GM19099 (cell line): Measurements from ENCODE around the gene HOXB7.

Experiments used
- POLR2A ChIP-seq: IDR thresholded peaks from 3 replicates; pipeline ENCODE4 v1.6.1; 2011; ENCODE audit warnings: low read depth; ENCODE audit not compliant: insufficient read length; ENCODE audit errors: extremely low read depth

The HOXB7 gene

DNA sequence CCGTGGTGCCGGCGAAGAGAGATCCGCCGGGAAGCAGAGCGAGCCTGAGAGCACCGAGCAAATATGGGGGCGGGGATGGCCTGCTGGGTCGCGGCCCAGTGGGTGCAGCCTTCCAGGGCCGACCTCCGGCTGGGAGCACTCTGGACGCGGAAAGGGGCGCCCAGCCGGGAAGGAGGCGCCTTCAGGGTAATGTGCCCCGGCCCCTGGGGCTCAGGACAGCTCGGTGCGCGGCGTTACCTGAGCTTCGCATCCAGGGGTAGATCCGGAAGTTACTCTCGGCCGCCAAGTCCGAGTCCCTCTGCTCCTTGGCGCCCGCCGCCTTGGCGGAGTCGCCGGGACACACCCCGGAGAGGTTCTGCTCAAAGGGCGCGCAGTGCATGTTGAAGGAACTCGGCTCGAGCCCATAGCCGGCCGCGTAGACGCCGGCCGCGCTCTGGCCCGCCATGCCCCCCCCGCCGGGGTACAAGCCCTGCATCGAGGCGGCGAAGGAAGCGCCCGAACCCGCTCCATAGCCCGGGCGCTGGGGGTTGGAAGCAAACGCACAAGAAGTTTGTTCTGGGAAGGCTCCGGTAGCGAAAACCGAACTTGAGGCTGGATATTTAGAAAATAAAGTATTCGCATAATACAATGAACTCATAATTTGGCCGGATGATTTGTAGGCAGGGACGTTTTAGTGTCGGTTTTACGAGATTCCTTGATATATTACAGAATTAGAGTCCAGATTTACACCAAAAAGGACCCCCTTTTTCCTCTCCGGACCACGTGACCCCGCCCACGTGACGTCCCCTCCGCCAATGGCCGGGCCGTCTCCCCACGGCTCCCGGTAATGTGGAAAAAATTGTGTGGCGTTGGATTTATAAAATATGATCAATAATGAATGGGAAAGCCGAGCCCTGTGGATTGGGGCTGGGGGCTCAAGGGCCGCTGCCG lies at the start of gene HOXB7:
TSS of gene HOXB7 (minus strand) at position 736 of the 930 bp plus-strand sequence. CDS start at position 637, 99 bp downstream.
- no peak for TF ChIP-seq POLR2A

GRCh38 chr17:48655913-48656312 lies 45.1 kb upstream of the HOXB7 start:
- TF ChIP-seq POLR2A: no peak

DNA sequence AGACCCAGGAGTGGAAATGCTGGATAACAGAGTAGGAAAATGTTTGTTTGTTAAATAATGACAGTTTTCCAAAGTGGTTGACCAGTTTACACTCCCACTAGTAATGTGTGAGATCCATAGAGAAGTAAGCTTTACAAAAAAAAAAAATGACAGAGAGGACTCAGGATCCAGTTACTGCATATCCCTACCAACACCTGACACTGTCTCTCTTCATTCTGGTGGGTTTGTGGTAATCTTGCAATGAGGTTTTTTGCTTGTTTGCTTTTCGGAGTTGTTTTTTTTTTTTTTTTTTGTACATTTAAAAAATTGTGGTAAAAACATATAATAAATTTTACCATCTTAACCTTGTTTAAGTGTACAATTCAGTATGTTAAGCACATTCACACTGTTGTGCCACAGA lies 38.9 kb upstream of the HOXB7 start:
- TF ChIP-seq POLR2A: no peak

DNA sequence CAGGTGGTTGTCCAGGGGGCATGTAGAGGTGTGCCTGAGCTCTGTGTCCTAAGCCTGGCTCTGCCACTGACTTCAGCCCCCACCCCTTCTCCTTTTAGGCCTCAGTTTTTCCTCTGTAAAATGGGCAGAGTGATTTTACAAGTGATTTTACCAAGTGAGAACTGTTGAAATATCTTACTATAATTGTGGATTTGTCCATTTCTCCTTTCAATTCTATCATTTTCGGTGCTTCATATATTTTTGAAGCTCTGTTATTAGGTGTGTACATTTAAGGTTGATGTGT lies 37.1 kb upstream of the HOXB7 start:
- TF ChIP-seq POLR2A: no peak

DNA sequence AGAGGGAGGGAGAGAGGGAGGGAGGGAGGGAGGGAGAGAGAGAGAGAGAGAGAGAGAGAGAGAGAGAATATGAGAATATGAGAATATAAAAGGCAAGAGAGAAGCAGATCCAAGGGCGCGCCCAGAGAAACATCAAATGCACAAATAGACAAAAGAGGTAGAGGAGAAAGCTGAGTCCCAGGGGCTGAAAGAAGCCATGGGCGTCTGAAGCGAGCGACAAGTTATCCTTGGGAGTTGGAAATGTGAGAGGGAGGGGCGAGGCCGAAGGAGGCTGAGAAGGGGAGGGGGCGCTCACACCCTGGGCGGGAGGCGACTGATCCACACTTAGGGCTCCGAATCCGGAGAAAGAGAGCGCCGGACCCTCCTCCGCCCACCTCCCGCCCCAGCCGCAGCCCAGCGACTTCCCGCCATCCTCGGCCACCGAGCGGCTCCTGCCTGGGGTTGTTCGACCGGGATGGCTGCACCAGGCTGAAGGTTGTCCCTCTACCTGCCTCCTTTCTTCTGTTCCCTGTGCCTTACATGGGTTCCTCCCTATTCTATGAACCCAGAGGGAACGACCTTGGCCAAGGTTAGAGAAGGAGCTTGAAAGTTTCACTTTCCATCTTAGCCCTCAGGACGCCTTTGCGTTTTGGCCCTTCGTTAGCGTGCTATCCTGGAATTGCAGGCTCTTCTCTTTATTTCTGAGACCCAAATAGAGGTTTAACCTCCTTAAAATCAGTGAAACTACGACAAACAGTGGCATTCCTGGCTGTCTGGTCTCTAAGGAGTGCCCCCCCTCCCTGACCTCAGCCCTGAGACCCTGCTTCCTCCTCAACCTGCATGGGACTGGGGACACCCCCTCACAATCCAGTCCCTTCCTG lies 36.5 kb upstream of the HOXB7 start:
- TF ChIP-seq POLR2A: peak; percentile 55

DNA sequence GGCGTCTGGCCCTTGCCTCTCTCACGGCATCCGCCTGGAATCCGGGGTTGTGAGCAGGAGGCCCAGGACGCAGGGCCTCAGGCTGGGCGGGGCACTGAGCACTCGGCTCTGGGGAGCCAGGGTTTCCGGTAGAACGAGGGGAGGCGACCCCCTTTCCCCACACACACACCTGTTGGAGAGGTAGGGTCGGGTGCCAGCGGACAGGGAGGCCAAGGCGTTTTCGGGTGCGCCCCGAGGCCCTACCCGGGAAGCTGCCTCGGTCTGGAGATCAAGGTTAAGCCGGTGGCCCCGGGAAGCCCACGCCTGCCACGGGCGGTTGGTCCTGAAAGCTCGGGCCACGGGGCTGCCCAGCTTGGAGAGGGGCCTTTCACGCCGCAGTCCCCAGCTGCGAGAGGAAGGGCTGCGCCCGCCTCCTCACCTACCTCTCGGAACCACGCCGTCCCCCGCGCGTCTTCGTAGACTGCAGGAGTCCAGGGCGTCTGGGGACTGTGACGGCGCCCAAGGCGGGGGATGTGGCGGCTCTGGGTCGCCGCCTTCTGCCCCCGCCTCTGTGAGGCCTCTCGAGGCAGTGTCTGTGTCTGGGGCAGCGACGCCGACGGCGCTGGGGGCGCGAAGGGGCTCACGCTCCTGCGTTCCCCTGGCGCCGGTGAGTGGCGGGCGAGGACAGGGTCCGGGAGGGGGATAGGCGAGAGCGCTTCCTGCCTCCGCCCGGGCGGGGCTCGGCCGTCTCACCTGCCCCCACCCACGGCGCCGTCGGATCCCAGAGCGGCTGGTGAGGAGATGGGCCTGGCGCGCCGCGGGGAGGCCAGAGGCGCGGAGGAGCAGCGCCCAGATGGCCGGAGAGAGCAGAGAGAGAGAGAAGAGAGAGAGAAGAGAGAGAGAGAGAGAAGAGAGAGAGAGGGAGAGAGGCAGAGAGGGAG lies 35.6 kb upstream of the HOXB7 start:
- peak; percentile 35 for TF ChIP-seq POLR2A

DNA sequence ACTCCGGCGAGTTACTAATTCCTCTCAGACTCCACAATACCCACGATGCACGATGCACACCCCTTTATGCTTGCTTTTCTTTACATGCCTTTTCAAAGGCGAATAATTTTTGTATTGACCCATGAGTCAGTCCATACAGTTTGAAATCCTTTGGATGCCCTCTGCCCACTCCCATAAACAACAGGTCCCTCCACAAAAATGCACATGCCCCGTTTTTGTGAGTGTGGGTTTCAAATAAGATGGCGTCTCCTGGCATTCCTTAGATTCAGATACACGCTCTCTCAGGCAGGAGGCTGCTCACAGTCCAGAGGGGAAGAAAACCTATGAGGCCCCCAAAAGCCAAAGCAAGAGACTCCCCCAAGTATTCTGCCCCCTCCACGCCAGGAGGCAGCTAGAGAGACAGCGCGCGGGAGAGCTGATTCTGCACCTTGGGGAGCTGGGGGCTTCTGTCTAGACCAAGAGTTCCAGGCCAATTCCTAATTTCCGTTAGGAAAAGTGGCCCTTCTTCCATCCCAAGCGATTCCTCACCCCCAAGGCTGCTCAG lies 34.9 kb upstream of the HOXB7 start:
- TF ChIP-seq POLR2A: no peak

DNA sequence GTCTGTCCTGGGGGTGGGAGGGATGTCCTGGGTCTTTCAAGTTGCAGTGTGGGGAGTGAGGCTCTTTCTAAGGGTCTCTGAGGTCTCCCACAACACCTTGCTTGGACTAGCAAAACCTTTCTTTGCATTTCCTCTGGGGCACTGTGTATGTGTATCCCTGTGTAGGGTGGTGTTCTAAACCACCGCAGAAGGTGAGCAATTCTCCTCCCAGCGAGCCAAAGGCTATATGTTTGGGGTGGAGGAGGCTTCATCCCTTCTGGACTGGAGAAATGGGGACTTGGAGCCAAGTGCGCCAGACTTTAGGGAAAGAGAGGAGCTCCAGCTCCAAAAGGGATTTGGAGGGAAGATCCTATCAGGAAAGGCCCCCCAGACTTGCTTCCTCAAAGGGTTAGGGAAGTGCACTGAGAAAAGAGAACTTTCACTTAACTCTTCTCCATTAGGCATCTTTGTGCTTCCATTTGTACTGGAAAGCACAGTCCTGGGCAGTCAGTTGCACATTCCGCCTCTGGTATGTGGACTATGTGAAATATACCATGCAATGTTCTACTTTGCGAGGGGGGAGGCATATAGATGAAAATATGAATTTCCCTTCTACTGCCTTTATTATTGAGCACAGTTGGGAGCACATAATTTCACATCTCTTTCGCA lies 34.2 kb upstream of the HOXB7 start:
- TF ChIP-seq POLR2A: no peak

DNA sequence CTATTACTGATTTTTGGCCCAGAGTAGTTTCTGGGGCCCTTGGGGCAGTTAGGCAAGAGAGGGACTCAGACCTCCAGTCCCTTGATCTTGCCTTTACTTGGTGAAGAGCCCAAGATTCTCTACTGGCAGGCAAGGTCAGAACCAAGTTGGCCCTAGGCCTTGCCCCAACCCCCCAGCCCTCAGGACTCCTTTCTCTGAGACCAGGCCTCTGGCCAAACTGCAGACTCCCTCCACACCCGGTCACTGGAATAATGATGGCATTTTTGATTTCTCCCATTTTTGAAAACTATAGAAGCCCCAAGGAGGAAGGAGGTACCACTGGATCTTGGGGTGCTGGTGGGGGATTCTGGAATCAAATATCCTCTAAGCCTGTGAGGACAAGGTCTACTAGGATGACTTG lies 33.3 kb upstream of the HOXB7 start:
- TF ChIP-seq POLR2A: no peak

- TF ChIP-seq POLR2A: no peak
Measured at GRCh38 chr17:48643697-48644012, 32.8 kb upstream of the HOXB7 start.

DNA sequence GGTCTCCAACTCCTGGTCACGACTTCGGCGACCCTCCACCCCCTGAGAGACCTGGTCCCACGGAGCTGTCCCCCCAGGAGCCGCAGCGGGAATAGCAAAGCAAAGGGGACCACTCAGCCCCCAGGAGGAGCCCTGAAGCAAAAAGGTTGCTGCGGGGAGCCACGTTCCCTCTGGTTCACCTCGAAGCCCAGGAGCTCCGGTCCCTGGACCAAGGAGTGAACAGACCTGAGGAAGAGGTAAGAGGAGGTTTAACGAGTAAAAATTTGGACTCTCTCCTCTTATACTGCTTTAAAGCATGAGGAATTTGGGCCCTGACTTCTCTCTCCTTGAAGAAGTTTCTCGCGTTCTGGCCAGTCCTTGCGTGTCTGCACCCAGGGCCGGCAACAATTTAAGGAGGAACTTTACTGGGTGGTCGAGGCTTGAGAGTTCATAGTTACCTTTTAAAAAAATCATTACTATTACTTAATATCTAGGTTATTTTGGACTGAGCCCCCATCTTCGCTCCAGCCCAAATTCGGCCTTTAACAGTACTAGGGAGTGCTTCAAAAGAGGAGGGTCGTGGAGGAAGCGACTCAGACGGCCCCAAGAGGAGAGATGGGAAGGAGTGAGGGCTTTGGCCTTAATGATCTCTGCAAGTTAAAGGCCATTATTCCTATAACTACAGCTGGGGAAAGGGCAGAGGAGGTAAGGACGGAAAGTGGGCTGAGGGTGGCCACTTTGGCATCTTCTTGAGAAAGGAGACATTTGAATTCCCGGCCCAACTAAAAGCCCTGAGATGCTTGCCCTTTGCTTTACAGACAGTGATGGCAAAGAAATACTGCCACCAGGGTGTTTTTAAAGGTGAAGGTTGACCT lies 32.3 kb upstream of the HOXB7 start:
- no peak for TF ChIP-seq POLR2A

DNA sequence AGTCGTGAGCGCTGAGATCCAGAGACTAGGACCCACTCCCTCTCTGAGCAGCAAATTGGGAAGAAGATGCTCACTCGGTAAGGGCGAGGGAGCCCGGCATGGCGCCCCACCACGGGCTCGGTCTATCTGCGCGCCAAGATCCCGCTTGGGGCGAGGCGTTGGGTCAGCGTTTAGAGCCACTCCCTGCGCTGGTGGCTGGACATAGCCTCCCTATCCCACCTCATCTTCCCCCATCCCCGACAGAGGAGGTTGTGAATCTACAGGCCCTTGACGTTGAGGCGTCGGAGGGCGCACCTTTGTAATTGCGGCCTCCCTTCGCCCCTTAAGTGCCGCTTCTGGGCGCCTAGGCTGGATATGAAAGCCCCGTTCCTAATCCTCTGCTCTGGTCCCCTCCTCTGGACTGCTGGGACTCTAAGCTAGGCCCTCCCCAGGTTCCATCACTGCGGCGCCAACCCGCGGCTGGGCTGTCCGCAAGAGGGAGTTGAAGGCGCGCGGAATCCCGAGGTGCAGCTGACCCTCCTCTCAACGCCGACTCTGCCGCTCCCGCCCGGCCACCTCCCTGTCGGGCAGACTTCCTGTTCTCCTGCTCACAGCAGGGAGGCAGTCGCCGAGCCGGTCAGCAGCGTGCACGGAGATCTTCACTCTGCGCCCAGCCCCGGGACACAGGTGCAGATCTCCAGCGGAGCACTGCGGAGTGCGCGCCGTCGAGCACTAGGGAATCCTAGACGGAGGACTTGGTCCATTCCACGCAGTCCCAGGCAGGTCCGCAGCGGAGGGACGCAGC lies 31.4 kb upstream of the HOXB7 start:
- TF ChIP-seq POLR2A: no peak
